Measurements from ENCODE around the gene TTC28. TPM values are rescaled to one million over a fixed set of nuclear protein-coding genes. Genes with fewer than 3 reads are reported as not detected.
"Not testable (repeated sequence)": the region's sequence is repeated elsewhere in the genome, so short reads cannot be mapped to it uniquely, and the experiment has no call there.

The TTC28 gene
- total RNA-seq, 1 donor from 2014 or later, result 5.5 TPM

DNA sequence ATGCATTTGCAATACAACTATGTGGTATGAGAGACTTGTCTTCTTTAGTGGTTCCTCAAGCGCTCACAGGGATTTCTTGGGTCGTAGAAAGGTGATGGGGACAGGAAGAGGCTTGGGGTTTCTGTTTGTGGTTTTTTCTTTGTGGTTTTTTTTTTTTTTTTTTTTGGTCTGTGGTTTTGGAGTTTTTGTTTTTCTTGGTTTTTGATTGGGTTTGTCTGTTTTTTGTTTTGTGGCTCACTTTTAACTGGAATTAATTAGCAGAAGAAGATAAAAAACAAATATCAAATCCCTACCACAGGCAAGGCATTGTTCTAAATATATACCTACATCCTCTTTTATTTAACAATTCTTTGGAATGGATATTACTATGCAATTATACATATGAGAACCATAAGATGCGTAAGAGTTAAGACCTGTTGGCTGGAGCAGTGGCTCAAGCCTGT lies 5.5 kb downstream of the TTC28 start:
- ATAC-seq, result no peak

DNA sequence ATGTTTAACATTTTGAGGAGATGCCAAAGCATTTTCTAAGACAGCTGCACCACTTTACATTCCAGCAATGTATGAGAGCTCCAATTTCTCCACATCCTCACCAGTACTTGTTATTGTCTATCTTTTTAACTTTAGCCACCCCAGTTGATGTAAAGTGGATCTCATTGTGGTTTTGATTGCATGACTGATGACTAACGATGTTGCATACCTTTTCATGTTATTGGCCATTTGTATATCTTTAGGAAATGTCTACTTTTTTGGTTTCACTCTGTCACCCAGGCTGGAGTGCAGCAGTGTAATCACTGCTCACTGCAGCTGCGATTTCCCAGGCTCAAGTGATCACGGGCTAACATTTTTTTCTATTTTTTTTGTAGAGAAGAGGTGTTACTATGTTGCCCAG lies 8.9 kb downstream of the TTC28 start:
- no peak for ATAC-seq

DNA sequence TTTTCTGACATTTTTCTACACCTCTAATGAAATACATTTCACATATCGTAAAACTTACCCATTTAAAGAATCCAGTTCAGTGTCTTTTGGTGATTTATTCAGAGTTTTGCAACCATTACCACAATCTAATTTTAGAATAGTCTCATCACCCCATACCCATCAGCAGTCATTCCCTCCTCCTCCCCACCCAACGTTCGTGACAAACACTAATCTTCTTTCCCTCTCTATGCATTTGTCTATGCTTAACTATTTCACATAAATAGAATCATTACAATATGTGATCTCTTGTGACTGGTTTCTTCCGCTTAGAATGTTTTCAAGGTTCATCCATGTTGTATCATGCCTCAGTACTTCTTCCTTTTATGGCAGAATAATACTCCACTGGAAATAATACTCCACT lies 9.5 kb downstream of the TTC28 start:
- ATAC-seq, result no peak

DNA sequence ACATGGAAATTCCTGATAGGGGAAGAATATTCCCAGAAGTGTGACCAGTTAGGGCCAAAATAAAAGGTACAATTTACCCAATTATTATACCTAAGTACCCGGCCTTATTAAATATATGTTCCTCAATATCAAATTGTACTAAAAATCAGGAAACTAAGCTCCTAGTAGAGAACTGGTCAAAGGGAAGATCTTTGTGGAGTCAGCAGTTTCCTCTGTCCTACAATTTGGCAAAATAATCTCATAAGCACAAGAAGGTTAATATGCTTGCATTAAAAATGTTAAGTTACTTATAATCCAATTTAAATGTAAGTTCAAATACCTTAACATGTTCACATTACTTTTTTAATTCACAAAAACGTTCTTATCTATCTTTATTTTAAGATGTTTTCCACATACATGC lies 10.3 kb downstream of the TTC28 start:
- no peak for ATAC-seq

DNA sequence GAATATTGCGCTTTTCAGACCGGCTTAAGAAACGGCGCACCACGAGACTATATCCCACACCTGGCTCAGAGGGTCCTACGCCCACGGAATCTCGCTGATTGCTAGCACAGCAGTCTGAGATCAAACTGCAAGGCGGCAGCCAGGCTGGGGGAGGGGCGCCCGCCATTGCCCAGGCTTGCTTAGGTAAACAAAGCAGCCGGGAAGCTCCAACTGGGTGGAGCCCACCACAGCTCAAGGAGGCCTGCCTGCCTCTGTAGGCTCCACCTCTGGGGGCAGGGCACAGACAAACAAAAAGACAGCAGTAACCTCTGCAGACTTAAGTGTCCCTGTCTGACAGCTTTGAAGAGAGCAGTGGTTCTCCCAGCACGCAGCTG lies 16.1 kb downstream of the TTC28 start:
- not testable (repeated sequence) for ATAC-seq

DNA sequence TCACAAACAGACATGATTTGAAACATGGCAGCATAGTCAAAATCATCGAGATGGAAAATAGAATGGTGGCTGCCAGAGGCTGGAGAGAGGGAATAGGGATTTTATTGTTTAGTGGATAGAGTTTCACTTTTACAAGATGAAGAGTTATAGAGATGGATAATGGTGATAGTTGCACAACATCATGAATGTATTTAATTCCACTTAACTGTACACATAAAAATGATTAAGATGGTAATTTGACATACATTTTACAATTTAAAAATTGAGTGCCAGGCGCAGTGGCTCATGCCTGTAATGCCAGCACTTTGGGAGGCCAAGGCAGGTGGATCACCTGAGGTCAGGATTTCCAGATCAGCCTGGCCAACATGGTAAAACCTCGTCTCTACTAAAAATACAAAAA lies 21.2 kb downstream of the TTC28 start:
- no peak for ATAC-seq

DNA sequence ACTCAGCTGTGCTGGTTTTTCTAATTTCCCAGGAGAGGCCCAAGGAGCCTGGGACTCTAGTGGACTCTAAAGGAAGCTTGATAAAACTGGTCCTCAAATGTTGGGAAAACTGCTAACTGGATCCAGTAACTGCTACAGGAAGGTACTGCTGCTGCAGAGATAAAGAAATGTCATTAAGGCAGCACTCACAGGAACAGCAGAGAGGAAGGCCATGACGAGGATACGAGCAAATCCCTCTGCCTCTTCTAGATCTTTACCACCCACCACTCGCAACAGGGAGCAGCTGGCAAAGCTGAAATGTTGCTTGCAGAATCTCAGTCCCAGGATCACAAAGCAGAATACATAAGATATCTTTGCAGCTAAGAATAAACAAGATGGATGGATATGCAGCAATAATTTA lies 23.5 kb downstream of the TTC28 start:
- ATAC-seq, result no peak

DNA sequence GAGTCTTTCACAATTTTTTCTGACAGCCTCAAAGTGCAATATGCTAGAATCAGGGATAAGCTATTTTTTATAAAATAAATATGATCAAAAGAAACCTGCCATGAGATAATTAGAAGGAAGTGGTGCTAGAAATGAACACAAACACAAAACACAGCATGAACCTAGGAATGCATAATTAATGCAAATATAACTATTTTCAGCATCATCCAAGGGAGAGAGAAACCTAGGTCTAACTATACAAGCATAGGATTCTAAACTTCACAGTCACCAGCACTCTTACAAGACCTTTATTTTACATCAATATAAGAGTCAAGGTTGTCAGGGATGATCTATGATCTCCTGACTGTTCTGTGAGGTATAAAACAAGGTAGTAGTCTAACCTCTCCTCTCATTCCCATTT lies 29.2 kb downstream of the TTC28 start:
- no peak for ATAC-seq

DNA sequence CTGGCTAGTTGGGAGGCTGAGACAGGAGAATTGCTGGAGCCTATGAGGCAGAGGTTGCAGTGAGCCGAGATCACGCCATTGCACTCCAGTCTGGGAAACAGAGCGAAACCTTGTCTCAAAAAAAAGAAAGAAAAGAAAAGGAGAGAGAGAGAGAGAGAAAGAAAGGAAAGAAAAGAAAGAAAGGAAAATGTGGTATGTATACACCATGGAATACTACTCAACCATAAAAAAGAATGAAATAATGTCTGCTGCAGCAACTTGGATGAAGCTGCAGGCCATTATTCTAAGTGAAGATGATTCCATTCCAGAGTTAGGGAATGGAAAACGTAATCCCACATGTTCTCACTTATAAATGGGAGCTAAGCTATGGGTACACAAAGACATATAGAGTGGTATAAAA lies 30.8 kb downstream of the TTC28 start:
- ATAC-seq, result no peak

DNA sequence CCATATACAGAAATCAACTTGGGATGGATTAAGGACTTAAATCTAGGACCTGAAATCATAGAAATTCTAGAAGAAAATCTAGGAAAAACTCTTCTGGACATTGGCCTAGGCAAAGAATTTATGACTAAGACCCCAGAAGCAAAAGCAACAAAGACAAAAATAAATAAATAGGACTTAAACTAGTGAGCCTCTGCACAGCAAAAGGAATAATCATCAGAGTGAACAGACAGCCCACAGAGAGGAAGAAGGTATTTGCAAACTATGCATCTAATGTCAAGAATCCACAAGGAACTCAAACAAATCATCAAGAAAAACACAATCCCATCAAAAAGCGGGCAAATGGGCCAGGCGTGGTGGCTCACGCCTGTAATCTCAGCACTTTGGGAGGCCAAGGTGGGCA lies 32.4 kb downstream of the TTC28 start:
- no peak for ATAC-seq

DNA sequence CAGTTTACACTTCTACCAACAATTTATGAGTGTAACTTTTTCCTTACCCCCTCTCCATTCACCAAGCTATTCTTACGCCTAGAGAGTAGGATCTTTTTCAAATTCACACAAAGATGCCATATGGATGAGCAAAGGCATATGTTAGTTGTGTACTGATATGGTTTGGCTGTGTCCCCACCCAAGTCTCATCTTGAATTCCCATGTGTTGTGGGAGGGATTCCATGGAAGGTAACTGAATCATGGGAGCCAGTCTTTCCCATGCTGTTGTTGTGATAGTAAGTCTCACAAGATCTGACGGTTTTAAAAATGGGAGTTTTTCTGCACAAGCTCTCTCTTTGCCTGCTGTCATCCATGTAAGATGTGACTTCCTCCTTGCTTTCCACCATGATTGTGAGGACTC lies 40.3 kb downstream of the TTC28 start:
- no peak for ATAC-seq

DNA sequence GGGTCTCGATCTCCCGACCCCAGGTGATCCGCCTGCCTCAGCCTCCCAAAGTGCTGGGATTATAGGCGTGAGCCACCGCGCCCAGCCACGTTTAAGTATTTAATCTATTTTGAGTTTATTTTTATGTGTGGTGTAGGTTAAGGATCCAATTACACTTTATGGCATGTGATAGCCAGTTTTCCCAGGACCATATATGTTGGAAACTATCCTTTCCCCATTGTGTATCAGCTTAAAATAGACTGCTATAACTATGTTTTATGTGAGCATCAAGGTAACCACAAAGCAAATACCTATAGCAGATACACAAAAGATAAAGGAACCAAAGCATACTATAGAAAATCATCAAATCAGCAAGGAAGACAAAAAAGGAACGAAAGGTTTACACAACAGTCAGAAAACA lies 42.4 kb downstream of the TTC28 start:
- ATAC-seq, result no peak

DNA sequence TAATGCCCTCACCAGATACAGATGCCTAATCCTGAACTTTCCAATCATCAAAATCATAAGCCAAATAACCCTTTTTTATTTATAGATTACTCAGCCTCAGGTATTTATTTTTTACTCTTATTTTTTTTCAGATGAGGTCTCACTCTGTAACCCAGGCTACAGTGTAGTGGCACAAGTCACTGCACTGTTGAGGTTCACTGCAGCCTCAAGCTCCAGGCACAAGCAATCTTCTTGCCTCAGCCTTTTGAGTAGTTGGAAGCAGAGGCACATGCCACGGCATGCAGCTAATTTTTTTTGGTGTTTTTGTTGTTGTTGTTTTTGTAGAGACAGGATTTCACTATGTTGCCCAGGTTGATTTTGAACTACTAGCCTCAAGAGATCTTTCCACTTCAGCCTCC lies 49.5 kb downstream of the TTC28 start:
- ATAC-seq, result no peak

DNA sequence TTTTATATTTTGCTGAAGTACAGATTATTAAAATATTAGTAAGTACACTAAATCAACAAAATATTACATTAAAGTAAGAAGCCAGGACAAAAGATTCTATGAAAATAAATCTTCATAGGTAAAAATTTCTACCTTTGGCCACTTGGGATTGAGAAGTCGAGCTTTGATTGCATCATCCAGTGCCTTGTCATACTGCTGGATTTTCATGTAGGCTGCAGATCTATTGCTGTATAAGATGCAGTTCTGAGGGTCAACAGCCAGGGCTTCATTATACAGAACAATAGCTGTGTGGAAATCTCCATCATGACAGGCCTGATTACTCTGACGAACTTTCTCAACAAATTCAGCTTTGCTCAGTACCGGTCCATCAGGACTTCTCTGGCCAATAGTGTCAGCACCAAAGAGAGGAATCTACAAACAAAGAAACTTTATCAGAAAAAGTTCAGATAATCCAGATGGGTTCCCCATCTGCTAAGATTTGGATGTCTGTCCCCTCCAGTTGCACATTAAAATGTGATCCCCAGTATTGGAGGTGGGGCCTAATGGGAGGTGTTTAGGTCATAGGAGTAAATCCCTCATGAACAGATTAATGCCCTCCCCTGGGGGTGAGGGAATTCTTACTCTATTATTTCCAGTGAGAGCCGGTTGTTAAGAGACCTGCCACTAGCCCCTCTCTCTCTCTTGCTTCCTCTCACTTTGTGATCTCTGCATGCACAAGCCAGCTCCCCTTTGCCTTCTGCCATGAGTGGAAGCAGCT lies 50.0 kb downstream of the TTC28 start:
- no peak for ATAC-seq

DNA sequence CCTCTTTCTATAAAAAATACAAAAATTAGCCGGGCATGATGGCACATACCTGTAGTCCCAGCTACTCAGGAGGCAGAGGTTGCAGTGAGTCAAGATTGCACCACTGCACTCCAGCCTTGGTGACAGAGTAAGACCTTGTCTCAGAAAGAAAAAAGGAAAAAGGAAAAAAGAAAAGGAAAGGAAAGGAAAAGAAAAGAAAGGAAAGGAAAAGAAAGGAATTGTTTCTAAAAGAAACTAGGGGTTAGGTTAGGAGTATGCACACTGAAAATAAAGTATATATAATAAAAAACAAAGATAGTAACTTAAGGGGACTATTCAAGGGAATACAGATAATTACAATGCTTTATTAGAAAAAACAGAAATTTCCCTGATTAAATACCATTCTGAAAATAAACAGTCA lies 50.9 kb downstream of the TTC28 start:
- no peak for ATAC-seq

DNA sequence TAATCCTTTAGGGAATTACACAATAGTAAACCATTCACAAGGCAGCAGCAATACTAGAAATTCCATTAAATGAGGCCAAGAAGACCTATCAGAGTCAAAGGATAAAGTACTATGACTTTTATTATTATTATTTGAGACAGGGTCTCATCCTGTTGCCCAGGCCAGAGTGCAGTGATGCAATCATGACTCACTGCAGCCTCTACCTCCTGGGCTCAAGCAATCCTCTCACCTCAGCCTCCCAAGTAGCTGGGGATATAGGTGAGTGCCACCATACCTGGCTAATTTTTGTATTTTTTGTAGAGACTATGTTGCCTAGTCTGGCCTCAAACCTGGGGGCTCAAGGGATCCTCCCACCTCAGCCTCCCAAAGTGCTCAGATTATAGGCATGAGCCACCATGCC lies 51.8 kb downstream of the TTC28 start:
- ATAC-seq, result no peak

DNA sequence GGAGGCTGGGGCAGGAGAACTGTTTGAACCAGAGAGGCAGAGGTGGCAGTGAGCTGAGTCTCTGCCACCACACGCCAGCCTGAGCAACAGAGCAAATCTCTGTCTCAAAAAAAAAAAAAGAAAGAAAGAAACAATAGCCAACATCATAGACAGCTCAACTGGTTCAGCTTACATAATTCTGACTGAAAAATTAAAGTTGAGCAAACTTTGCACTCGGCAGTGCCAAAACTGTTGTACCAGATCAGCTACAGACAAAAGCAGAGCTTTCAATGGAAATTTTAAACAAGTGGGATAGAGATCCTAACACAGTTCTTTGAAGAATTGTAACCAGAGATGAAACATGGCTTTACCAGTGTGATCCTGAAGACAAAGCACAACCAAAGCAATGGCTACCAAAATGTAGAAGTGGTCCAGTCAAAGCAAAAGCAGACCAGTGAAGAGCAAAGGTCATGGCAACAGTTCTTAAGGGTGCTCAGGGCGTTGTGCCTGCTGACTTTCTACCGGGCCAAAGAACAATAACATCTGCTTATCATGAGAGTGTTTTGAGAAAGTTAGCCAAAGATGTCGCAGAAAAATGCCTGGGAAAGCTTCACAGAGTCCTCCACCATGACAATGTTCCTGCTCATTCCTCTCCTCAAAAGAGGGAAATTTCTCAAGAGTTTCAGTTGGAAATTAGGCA lies 59.3 kb downstream of the TTC28 start:
- ATAC-seq, result no peak

DNA sequence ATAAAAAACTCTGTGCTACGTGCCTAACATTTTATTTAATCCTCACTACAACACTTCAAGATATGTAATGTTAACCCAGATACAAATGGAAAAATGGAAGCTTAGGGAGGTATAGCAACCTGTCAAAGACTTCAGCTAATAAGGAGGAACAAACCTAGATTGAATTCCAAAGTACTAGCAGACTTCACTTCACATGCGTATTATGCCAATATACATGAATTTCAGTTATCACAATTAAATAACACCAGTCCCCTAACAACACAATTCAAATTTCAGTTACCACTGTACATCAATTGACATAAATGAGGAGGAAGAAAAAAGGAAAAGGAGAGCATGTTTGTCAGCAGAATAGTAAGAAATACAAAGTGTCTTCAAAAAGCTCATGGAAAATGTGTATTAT lies 60.4 kb downstream of the TTC28 start:
- ATAC-seq, result no peak

DNA sequence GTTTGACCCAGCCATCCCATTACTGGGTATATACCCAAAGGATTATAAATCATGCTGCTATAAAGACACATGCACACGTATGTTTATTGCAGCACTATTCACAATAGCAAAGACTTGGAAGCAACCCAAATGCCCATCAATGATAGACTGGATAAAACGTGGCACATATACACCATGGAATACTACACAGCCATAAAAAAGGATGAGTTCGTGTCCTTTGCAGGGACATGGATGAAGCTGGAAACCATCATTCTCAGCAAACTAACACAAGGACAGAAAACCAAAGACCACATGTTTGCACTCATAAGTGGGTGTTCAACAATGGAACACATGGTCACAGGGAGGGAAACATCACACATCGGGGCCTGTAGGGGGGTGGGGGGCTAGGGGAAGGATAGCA lies 64.2 kb downstream of the TTC28 start:
- not testable (repeated sequence) for ATAC-seq

DNA sequence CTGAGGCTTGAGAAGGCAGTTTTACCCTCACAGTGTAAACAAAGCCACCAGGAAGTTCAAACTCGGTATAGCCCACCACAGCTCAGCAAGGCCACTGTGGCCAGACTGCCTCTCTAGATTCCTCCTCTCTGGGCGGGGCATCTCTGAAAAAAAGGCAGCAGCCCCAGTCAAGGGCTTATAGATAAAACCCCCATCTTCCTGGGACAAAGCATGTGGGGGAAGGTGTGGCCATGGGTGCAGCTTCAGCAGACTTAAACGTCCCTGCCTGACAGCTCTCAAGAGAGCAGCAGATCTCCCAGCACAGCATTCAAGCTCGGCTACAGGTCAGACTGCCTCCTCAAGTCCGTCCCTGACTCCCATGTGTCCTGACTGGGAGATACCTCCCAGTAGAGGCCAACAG lies 69.7 kb downstream of the TTC28 start:
- no peak for ATAC-seq

DNA sequence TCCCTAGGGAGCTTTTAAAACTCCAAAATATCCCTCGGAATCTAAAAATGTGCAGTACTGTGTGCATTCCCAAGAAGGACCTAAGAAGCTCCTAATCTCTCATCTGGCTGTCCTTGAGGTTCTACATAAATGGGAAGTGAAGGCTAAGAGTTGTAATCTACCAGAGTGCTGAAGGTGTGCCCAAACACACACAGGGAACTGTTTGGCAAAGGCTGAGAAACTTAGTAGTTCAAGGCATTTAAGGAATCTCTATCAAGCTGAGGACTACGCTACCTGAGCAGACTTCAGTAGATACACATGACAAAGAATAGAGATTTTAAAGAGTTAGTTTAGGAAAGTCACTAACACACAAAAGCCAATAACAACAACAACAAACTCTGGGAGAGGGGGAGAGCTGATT lies 71.1 kb downstream of the TTC28 start:
- ATAC-seq, result no peak

DNA sequence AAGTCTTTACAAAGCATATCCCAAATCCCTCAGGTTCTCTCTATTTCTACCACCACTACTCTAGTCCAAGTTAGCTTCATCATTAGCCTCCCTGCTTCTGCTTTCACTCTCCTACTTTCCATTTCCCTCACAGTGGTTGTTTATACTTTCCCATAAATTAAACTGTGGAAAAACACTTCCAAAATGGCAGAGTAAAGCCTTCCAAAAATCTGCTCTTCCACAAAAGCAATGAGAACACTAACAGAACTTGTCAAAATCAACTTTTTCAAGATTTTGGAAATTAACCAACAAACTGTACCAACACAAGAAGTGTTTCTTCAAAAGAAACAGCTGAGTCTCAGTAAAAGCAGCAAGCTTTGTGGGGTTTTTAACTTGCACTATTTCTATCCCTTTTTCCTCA lies 71.8 kb downstream of the TTC28 start:
- ATAC-seq, result no peak

DNA sequence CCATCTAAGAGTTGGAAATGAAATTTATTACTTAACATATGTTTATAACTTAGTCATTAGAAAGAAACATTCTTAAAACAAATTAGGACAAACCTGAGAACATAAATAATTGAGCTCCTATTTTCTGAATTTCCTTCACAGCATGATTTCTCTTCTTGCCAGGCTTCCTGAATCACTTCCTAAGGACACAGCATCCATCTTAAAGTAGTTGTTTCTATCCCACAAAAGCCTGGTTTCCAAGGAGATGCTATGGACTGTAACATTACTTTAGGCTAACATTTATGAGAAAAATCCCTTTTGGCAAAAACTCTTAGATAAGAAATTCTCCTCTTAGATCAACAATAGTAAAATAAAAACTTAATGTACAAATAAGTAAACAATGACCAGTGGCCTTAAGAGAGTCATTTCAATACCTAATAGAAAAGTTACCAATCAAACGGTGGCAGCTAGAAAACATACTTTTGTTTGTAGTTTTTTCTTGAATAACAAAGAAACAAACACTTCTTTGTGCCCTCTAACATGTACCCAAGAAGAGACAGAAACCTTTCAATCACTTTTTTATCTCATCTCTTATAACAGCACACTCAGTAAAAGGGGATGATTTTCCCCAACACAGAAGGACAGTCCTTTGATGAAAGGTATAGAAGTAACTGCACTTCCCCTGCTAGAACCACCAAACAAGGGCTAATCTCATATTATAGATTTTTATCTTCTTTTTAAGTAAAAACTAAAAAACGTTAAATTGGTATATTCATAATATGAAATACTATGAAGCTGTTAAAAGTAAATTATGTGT lies 74.5 kb downstream of the TTC28 start:
- ATAC-seq, result no peak

DNA sequence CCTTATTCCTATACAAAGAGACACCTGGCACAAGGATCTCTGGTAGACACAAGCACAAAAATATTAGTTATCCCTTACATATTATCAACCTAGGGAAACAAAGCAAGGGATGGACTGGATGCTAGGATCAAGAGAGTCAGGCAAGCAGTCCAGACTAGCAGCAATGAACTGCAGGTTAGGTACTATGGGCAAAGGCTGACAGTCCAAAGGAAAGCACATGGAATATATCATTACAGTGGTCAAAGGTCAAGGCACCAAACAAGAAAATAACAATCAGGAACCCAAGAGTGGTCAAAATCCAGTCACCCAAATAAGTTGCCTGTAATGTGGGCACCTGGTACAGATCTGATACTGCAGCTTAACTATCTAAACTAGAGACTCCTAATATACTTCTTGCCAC lies 77.7 kb downstream of the TTC28 start:
- no peak for ATAC-seq
